ENCODE data around the gene OR2L8.

The OR2L8 gene

GRCh38 chr1:247992986-247993385, 44.3 kb downstream of the OR2L8 start:
- DNase-seq (ENCODE audit: low read depth in 2 of 2) = no peak

GRCh38 chr1:247998811-247999210, 50.2 kb downstream of the OR2L8 start:
- no peak for DNase-seq (ENCODE audit: low read depth in 2 of 2)
